Measurements from ENCODE around the gene RYR1.
"Not testable (repeated sequence)": the region's sequence is repeated elsewhere in the genome, so short reads cannot be mapped to it uniquely, and the experiment has no call there.

The RYR1 gene

GRCh38 chr19:38463365-38463764, 29.9 kb downstream of the RYR1 start:
- DNase-seq, result no peak

- no peak for DNase-seq
Measured at GRCh38 chr19:38464421-38465082, 31.1 kb downstream of the RYR1 start.

GRCh38 chr19:38466050-38466449, 32.6 kb downstream of the RYR1 start:
- DNase-seq, result no peak

DNA sequence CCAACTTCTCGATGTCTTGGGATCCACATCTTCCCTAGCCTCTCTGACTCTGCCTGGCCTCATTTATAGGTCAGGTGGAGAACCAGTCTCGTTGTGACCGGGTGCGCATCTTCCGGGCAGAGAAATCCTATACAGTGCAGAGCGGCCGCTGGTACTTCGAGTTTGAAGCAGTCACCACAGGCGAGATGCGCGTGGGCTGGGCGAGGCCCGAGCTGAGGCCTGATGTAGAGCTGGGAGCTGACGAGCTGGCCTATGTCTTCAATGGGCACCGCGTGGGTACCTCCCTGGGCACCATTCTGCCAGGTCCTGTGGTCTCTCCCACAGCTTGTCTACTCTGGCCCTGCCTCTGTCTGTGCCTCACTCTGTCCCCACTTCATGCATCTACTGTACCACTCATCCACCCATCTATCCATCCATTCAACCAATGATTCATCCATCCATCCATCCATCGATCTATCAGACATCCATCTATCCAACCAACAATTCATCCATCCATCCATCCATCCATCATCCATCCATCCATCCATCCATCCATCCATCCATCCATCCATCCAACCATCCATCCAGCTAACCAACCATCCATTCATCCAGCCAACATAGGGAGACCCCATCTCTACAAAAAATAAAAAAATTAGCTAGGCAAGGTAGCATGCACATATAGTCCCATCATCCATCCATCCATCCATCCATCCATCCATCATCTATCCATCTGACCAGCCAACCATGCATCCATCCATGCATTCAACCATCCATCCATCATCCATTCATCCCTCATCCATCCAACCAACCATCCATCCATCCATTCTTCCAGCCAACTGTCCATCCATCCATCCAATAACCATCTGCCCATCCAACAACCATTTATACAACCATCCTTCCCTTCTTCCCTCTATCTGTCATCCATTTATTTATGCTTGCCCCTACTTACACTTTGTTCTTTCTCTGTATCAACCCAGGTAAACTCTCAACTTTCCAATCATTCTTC, 34.3 kb downstream of the RYR1 start:
- DNase-seq, result no peak

DNA sequence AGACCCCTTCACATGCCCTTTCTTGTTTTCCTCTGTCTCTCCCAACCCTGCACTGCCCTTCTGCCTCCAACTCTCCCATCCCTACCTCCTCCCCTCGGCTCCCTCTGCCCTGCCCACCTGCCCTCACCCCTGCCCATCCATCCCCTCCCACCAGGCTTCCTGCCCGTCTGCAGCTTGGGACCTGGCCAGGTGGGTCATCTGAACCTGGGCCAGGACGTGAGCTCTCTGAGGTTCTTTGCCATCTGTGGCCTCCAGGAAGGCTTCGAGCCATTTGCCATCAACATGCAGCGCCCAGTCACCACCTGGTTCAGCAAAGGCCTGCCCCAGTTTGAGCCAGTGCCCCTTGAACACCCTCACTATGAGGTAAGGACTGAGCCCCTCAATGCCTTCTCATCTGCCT, 35.7 kb downstream of the RYR1 start:
- no peak for DNase-seq

DNA sequence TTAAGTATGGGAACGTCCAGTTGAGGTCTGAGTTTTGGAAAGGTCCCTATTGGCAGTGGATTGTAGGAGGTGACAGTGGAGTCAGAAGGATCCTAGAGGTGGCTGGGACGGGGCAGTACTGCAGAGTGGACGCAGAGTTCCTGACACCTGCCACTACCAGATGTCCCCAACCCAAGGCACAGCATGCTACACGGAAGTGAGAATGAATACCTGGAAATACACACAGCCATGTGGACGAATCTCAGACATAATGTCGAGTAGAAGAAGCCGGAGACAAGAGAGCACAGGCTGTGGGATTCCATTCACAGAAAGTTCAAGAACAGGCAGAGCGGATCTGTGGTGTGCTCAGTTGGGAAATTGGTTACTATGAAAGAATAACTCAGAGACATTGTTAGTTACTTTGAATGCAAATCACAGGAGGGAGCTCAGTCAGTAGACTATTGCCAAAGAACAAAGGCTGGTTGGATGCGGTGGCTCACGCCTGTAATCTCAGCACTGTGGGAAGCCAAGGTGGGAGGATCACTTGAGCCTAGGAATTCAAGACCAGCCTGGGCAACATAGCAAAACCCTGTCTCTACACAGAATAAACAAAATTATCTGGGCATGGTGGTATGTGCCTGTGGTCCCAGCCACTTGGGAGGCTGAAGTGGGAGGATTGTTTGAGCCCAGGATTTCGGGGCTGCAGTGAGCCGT, 37.4 kb downstream of the RYR1 start:
- DNase-seq, result no peak

DNA sequence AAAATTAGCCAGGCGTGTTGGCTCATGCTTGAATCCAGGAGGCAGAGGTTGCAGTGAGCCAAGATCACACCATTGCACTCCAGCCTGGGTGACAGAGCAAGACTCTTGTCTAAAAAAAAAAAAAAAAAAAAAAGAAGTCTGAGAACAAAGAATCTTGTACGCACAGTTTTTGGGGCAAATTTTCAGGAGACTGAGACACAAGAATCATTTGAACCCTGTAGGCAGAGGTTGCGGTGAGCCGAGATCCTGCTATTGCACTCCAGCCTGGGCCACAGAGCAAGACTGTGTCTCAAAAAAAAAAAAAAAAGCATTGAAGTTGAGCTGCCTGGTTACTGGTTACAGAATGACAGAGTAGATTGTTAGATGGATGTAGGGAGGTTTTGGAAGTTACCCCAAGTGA, 39.2 kb downstream of the RYR1 start:
- DNase-seq, result not testable (repeated sequence)

GRCh38 chr19:38473201-38473600, 39.7 kb downstream of the RYR1 start:
- no peak for DNase-seq

GRCh38 chr19:38475176-38475575, 41.7 kb downstream of the RYR1 start:
- no peak for DNase-seq

DNA sequence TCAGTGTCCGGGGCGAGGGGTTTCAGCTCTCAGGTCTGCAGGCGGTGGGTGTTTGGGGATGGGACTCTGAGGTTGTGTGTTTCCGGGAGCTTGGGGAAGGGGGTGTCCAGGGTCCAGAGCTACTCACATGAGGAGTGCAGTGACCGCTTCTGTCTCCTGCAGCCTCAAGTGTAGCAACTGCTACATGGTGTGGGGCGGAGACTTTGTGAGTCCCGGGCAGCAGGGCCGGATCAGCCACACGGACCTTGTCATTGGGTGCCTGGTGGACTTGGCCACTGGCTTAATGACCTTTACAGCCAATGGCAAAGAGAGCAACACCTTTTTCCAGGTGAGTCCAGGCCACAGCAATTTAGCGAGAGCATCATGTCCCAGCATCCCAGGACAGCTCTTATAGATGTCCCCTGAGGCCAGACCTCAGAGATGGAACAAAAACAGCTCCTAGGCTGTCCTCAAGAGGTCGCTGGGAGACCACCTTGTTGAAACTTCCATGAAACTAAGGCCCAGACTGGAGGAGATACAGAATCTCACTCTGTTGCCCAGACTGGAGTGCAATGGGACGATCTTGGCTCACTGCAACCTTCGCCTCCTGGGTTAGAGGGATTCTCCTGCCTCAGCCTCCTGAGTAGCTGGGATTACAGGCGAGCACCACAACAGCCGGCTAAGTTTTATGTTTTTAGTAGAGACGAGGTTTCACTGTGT, 44.9 kb downstream of the RYR1 start:
- DNase-seq, result no peak

DNA sequence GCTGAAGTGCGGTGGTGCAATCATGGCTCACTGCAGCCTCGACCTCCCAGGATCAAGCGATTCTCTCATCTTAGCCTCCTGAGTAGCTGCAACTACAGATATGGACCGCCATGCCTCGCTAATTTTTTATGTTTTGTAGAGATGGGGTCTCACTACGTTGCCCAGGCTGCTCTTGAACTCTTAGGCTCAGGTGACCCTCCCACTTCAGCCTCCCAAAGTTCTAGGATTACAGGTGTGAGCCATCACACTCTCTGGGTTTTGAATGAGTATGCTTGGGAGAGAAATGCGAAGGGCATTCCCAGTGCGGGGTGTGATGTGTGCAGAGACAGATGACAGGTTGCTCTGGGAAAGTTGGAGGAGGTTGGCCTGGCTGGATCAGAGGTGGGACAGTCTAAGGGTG, 49.0 kb downstream of the RYR1 start:
- DNase-seq, result no peak

DNA sequence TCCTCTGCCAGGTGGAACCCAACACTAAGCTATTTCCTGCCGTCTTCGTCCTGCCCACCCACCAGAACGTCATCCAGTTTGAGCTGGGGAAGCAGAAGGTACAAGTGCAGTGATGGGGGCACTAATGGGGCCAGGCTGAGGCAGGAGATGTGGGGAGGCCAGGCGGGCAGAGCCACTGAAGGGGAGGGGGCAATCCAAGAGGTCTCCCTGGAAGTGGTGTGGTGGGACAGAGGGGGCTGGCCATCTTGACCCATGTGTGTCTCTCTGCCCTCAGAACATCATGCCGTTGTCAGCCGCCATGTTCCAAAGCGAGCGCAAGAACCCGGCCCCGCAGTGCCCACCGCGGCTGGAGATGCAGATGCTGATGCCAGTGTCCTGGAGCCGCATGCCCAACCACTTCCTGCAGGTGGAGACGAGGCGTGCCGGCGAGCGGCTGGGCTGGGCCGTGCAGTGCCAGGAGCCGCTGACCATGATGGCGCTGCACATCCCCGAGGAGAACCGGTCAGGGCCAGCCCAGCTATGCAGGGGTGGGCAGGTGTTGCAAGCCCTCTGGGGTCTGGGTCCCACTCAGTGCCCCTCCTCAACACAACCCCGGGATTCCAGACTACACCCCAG, 49.6 kb downstream of the RYR1 start:
- no peak for DNase-seq

DNA sequence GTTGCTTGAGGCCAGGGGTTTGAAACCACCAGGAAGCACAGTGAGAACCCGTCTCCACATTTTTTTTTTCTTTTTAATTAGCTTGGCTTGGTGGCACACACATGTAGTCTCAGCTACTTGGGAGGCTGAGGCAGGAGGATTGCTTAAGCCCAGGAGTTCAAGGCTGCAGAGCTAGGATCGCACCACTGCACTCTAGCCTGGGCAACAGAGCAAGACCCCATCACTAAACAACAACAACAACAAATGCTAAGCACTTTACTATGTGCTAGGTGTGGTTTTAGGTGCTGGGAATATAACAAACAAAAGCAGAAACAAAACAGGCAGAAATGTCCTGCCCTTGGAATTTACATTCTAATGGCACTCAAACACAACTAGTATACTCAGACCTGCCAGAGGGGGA, 51.3 kb downstream of the RYR1 start:
- DNase-seq, result no peak

DNA sequence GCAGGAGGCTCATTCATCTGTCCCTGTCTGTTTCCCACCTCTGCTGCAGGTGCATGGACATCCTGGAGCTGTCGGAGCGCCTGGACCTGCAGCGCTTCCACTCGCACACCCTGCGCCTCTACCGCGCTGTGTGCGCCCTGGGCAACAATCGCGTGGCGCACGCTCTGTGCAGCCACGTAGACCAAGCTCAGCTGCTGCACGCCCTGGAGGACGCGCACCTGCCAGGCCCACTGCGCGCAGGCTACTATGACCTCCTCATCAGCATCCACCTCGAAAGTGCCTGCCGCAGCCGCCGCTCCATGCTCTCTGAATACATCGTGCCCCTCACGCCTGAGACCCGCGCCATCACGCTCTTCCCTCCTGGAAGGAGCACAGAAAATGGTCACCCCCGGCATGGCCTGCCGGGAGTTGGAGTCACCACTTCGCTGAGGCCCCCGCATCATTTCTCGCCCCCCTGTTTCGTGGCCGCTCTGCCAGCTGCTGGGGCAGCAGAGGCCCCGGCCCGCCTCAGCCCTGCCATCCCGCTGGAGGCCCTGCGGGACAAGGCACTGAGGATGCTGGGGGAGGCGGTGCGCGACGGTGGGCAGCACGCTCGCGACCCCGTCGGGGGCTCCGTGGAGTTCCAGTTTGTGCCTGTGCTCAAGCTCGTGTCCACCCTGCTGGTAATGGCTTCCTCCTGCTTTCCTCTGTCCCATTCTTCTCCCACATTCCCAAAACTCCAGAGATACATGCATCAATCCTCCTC, 52.2 kb downstream of the RYR1 start:
- no peak for DNase-seq

DNA sequence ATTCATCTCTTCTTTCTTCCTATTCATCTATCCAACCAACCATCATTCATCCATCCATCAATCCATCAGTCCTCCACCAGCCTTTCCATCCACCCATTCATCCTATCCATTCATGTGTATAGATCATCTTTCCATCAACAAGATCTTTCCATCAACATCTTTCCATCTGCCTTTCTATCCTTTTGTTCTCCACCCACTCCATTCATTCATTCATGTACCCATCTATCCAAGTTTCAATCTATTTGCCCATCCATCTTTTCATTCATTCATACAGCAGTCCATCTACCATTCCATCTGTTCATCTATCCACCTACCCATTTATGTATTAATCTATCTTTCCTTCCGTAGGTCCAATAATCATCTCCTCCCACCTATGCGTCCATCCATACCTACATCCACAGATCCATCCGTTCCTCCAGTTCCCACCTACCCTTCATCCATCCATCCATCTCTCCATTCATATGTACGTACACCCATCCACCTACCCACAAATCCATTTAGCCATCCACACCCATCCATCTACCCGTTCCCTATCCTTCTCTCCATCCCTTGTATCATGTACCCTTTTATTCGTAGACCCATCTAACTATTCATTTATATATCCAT, 53.3 kb downstream of the RYR1 start:
- no peak for DNase-seq

DNA sequence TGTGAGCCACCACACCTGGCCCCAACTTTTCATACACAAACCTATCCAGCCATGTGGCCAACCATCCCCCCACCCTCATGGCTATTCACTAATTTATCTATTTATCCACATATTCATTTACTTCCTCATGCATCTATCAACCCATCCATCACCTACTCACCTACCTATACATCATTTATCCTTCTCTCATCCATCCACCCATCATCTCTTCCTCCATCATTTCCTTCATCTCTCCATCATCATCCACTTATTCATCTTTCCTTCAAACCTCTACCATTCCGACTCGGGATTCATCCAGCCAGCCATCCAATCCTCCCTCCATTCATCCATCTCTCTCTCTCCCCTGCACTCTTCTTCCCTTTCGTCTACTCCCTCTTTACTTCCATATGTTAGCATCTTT, 54.6 kb downstream of the RYR1 start:
- DNase-seq, result no peak

GRCh38 chr19:38488776-38489481, 55.4 kb downstream of the RYR1 start:
- DNase-seq, result no peak

GRCh38 chr19:38490861-38491260, 57.4 kb downstream of the RYR1 start:
- no peak for DNase-seq

- no peak for DNase-seq
Measured at GRCh38 chr19:38492181-38492813, 58.8 kb downstream of the RYR1 start.

DNA sequence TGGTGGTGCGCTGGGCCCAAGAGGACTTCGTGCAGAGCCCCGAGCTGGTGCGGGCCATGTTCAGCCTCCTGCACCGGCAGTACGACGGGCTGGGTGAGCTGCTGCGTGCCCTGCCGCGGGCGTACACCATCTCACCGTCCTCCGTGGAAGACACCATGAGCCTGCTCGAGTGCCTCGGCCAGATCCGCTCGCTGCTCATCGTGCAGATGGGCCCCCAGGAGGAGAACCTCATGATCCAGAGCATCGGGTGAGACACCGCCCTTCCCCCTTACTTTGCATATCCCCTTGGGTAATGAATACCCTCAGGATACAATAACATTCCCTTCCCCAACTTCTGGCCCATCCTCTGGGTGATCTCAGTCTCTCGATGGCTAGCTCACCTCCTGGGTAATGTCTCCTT, 60.9 kb downstream of the RYR1 start:
- no peak for DNase-seq
